Retina (tissue), 1 donor: ENCODE measurements around the gene STXBP4.
A peak's percentile ranks its signal among the peaks of the same experiment; 100 is the strongest.
"Not testable (repeated sequence)": the region's sequence is repeated elsewhere in the genome, so short reads cannot be mapped to it uniquely, and the experiment has no call there.

Experiments
- DNase-seq: peaks from one replicate; pipeline ENCODE4 v3.0.0-alpha.2; 2016

Gene STXBP4

GRCh38 chr17:55059724-55060123, 91.2 kb downstream of the STXBP4 start:
- DNase-seq = no peak

DNA sequence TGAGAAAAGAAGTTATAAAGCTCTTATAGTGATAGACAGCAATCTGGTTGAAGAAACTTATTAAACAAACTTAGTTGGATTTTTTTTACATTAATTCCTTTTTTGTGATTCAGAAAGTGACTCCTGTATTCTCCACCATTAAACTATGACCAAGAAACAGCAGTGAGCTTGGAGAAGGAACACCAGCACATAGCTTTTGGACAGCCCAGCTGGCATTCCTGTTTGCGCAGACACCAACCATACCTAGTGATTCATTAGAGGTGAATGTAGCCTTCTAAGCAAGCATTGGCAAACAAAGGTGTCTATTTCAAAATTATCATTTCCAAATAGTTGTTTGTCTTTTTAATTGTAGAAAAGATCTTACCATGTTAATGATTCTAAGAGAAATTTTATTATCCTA, 94.4 kb downstream of the STXBP4 start:
- no peak for DNase-seq

DNA sequence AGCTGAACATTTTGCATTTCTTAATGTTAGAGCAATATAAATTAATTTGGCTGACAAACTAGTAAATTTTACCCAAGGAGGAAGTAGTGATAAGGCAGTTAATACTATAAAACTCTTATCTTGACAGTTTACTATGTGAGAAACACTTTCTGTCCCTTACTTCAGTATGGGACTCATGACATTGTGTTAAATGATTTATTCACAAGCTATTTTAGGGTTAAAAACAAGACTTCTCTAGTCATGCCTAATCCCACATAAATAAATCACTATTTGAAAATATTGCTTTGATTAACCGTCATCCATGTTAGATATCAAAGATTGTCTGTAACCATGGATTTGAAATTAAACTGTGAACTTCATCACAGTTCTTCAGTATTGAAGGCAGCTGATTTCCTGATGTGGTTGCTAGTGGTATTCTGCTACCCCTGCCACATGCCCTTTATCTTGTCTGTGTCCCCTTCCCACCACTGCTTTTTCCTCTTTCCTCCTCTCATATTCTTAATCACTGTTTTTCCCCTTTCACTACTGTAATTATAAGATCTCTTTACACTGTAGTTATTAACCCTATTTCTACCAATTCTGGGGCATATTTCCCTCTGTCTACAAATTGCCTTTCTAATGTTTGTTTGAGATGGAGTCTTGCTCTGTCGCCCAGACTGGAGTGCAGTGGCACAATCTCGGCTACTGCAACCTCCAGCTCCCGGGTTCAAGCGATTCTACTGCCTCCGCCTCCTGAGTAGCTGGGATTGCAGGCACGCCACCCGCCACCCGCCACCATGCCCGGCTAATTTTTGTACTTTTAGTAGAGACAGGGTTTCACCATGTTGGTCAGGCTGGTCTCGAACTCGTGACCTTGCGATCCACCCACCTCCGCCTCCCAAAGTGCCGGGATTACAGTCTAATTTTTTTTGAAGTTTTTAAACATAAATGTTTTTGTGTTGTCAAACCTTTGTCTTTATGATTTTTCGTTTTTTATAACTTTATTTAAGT, 95.6 kb downstream of the STXBP4 start:
- DNase-seq = no peak

DNA sequence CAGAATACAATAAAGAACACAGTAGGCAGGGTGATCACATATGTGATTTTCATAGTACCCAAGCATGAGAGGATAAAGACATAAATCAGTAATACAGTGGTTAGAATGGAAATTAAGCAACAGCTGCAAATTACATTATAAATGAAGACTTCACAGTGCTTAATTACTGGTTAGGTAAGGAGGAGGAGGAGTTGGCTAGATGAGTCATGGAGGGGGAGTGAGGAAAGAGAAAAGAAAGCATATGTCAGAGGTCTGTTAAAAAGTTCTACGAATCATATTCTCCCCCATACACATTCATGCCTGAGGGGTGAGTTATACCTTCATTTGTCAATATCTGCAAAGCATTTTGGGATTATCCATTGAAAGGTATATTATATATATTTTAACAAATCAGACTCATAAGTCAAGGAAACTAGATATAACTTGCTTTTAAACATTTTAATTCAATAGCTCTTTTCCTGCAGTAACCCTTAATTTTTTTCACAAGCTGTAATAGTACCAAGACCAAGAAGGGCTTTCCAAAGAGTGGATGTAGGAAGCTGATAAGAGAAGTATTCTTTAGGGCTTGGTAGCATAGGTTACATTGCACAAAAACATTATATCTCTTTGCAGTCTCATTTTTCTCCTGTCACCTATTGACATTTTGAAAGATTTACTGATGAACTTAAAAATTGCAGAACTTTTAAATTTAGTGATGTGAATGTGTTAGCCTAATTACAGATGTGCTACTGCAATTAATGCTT, 99.3 kb downstream of the STXBP4 start:
- DNase-seq = no peak

DNA sequence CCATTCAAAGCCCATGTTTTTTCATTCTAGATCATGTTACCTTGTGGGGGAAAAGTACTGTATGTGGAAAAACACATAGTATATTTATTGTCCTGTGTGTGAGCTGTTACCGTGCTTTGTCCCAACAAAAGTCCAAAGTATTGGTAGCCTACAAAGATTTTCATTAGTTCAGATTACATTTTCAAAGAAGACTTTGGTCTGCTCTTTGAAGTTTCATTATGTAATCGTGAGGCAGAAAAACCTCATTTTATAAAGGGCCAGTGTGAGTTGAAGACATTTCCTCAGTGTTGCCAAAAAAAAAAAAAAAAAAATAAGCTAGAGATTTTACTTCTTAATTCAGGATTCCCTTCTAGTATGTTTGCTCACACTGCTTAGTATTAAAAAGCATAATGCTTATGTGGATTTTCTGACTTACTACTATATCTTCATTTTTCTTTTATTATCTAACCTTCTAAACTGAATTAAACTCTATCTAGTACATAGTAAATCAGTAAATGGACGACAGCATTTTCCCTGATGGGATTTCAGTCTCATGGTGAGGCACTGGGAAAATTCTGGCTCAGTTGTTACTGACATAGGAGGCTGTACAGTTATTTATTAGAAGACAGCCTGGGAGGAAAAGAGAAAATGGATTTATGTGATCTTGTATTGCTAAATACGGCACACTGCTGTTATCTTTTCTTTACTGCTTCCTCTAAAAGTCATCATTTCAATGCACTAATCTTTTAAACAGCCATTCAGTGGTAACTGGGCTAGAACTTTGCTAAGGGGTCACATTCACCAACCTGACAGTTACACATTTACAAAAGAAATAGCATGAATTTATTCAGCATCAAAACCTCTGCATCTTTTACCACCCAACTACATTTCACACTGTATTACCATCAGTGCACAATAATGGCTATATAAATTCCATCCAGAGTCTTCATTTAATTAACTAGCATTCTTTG, 100.6 kb downstream of the STXBP4 start:
- DNase-seq = peak; percentile 57

GRCh38 chr17:55069983-55070529, 101.5 kb downstream of the STXBP4 start:
- DNase-seq = peak; percentile 6

GRCh38 chr17:55072898-55073297, 104.3 kb downstream of the STXBP4 start:
- peak; percentile 32 for DNase-seq

DNA sequence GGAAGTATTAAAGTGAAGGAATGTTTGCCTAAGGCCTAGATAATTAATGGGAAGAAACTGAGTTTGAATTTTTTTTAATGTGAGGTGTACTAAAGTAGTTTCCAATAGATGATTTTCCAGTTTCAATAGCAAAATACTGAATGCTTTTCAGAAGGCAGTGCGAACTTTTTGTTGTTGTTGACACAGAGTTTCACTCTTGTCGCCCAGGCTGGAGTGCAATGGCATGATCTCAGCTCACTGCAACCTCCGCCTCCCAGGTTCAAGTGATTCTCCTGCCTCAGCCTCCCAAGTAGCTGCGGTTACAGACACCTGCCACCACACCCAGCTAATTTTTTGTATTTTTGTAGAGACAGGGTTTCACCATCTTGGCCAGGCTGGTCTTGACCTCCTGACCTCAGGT, 104.9 kb downstream of the STXBP4 start:
- DNase-seq = not testable (repeated sequence)

GRCh38 chr17:55081559-55081958, 113.0 kb downstream of the STXBP4 start:
- no peak for DNase-seq

- no peak for DNase-seq
These were observed 118.1 kb downstream of the STXBP4 start for GRCh38 chr17:55086635-55087058.

- DNase-seq = no peak
These were observed 120.7 kb downstream of the STXBP4 start for GRCh38 chr17:55089256-55089655.

DNA sequence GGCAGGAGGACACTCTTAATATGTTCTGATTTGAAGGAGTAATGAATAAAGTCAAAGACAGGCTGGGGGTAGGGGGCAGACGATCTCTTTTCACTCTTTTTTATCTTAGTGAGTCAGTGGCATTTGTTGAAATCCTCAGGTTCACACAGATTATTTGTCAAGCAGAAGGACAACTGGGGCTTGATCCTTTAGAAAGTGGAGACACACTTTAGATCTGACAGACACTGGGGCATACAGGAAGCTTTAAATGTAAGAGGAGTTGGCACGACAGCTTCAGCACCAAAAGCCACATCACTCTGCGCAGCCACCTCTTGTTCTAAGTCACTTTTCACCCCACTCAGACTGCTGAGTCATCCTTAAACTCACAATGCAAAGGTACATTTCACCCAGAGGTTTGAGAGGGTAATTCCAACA, 121.5 kb downstream of the STXBP4 start:
- DNase-seq = no peak

DNA sequence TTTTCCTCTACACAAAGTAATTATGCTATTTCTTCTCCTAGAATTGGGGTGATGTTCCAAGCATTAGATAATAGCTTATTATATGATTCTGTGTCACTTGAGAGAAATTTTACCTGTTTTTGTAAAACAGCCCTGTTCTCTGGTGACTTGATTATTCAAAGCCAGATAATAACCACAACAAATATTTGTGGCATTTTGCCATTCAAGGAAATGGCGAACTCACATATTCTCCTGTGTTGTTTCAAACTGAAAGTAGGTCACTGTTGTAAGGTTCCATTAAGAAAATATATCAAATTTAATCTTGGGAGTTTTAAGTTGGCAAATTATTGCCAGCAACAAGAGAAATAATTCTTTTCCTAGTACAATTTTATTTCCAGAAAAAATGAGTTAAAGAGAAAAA, 124.8 kb downstream of the STXBP4 start:
- DNase-seq = no peak

DNA sequence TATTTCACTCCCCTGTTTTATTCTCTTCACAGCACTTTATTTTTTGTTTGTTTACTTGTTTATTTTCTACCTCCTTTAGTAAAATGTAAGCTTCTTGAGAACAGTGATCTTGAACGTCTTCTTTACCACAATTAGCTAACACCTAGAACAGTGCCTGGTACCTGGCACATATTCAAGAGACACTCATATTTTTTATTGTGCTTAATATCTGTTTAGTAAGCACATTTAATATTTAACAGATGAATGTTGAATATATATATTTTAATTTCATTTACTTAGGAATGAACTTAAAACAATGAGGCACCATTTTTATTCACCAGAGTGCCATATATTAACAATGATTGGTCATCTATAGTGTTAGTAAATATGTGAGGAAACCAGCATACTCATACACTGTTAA, 130.2 kb downstream of the STXBP4 start:
- DNase-seq = no peak

DNA sequence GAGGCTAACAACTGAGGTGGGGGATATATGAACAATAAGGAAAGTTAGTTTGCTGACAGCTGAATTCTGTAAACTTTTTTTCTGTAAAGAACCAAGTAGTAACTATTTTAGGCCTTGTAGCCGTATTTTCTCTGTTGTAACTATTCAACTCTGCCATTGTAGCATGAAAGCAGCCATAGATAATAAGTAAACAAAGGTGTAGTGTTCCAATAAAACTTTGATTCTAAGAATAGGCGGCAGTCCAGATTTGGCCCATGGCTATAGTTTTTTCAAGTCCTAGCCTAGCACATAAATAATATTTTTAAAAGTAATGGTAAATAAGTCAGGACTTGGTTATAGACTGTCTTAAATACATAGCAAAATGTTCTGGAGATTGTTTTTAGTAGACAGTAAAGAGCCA, 142.0 kb downstream of the STXBP4 start:
- DNase-seq = no peak

DNA sequence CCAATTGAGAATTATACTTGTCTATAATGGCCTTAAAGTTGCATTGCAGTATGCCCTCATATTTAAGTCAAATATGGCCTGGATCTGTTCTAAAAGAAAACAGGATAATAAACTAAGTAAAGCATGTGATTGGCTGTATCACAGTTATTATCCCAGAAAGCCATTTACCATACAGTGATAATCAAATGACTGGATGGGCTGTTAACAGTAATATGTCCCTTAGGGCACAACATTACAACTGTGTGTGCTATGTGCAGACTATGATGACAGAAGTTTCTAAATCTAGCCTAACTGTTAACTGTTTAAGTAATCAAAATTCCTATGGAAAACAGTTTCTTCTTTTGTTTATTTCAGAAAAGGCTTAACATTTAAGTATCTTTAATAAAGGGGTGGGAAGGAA, 145.7 kb downstream of the STXBP4 start:
- DNase-seq = no peak

GRCh38 chr17:55116440-55116914, 147.9 kb downstream of the STXBP4 start:
- DNase-seq = no peak

DNA sequence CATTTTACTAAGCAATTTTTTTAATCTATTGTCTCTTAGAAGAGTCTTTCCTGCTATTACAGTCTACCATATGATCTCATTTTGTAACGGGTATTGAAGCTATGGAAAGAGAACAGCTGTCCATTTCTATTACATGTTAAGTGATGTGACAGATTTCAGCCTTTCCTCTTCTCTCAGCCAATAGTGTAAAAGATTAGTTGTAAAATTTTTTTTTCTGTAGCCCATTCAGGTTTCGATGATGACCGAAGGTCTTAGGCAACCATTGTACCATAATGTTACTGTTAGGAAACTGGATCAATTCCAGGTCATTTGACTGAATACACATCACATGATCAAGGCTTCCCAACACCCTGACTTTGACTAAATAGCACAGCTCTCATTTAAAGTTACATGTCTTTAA, 148.6 kb downstream of the STXBP4 start:
- peak; percentile 28 for DNase-seq

- peak; percentile 13 for DNase-seq
These were observed 152.1 kb downstream of the STXBP4 start for GRCh38 chr17:55120651-55121050.

DNA sequence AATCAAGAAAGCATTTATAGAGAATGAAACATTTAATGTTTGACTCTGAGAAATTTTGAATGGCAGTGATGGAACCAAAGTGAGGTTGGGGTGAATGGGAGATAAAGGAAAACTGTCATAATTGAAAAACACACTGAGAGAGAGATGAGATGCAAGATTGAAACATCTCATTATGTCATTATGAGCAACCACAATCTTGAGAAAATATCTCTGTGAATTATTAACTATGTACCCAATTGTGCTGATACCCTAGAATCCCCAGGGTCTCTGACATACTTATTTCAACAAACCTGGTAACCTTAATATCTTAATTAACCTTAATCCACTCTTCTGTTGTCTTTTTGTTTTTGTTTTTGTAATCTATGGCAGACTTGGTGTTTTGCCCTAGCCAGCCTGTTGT, 152.7 kb downstream of the STXBP4 start:
- DNase-seq = no peak

- DNase-seq = no peak
These were observed 153.5 kb downstream of the STXBP4 start for GRCh38 chr17:55122114-55122513.

DNA sequence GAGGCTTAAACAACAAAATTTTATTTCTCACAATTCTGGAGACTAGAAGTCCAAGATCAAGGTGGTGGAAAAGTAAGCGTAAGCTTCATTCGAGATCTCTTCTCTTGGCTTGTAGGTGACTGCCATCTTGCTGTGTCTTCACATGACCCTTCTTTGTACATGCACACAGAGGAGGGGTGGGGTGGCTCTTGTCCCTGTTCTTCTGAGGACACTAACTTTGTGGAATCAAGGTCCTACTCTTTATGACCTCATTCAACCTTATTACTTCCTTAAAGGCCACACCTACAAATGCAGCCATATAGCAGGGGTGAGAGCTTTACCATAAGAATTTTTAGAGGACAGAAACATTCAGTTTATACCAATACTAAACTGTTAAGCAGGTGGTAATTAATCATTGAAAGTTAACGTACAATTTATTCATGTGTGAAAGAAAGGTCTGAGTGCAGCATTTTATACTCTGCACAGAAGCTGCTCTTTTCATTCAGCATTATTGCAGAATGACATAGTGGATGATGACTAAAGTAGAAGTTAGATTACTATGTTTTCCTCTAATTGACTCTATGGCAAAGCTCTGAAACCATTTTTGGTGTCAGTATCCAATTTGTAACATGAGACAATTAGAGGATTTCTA, 156.3 kb downstream of the STXBP4 start:
- DNase-seq = no peak
